ENCODE data around the gene ELN. TPM values are rescaled to one million over a fixed set of nuclear protein-coding genes. Genes with fewer than 3 reads are reported as not detected.

ELN gene
- total and polyA plus RNA-seq, 9 of the 15 experiments (the other 6 are each of a cell fraction or from before 2014, with no cell fraction given): 0.20 TPM; not detected in 8

GRCh38 chr7:74026903-74027682 lies 880 bp upstream of the ELN start:
- Histone ChIP-seq H3K9me1 (ENCODE audit: control insufficient read depth, insufficient read depth, low read length) (no peaks in the 10 kb centered on the region), H3K27me3 (ENCODE audit: control insufficient read depth in 2 of 2, insufficient read depth in 2 of 2, low read length in 2 of 2) (peaks cover 62 to 80% of the 10 kb centered on the region in 2 experiments), H3K9me3 (replicated peaks; ENCODE audit: control insufficient read depth, insufficient read depth, low read depth, low read length) (no peaks in the 10 kb centered on the region), H3K79me2 (ENCODE audit: control insufficient read depth, insufficient read depth, low read length) (no peaks in the 10 kb centered on the region), H3K4me3 (no peak overlapping the region), H3K4me1 (replicated peaks in 1 of 2; ENCODE audit: control insufficient read depth in 2 of 2, insufficient read depth in 2 of 2, low read length in 2 of 2) (peaks cover 0 to 19% of the 10 kb centered on the region in 2 experiments; a peak in 1 of 5 replicates), H3K9ac (ENCODE audit: insufficient read depth in 1 of 2, low read depth in 2 of 2, low read length in 2 of 2) (0 out of 4 replicates have a peak overlapping the region, but pooled peaks of 1 of the 2 experiments have one; percentile 10), H4K20me1 (replicated peaks; ENCODE audit: control insufficient read depth, insufficient read depth, low read length) (peaks cover 21% of the 10 kb centered on the region), H3K36me3 (ENCODE audit: control insufficient read depth, insufficient read depth, low read length) (no peaks in the 10 kb centered on the region), H2AFZ (ENCODE audit: low read depth, low read length) (no peak overlapping the region), H3K27ac (ENCODE audit: extremely low read depth, low read depth, low read length) (no peak overlapping the region), H3K4me2 (ENCODE audit: insufficient read depth, low read length) (no peak overlapping the region)
- BruUV-seq (replicated peaks): no TSS peak
- in situ Hi-C loops (cut with MboI) (no loop called here), intact Hi-C loops (cut with micrococcal nuclease) (loop anchor here (1.0 to 5.0 kb wide), 3 partner anchors 140 to 225 kb away; no protein-coding TSS in a partner anchor)
- DNase-seq (ENCODE audit: extremely low read depth in 1 of 4, low spot score in 3 of 4): peak; percentile 77 to 88 (median 85)
- peak; percentile 93 for ATAC-seq
- CTCF ChIA-PET (ENCODE audit: low intra/inter-chr PET ratio): interaction anchor here (0.8 to 1.9 kb wide), 3 partner anchors 161 to 421 kb away, joined by 3 to 16 read pairs (median 4); no protein-coding TSS in a partner anchor
- FAIRE-seq: peak; percentile 95
- POLR2A ChIA-PET: interaction anchor here (0.7 kb wide), 2 partner anchors 148 to 1453 kb away, joined by 3 read pairs; no protein-coding TSS in a partner anchor
- 10% methylated on average over 15 of the region's 18 CpGs for WGBS (ENCODE audit: insufficient coverage, low coverage, missing lambda C conversion rate)
- TF ChIP-seq KLF16 (IDR thresholded peaks at IDR 0.05): 0 out of 2 replicates have a peak, but pooled peaks have one; percentile 44
- TF ChIP-seq ARHGAP35 (IDR thresholded peaks at IDR 0.05; ENCODE audit: partially characterized antibody): no peak
- TF ChIP-seq STAT5A (IDR thresholded peaks at IDR 0.05; ENCODE audit: borderline replicate concordance, low read length): no peak
- peak; percentile 41; the same call in 1 of the 2 replicates for TF ChIP-seq MYC (IDR thresholded peaks at IDR 0.05; ENCODE audit: low read depth, low read length)
- no peak for TF ChIP-seq MYC (CRISPR knock-in tag; IDR thresholded peaks at IDR 0.05; ENCODE audit: borderline replicate concordance, low read depth)
- TF ChIP-seq MAZ (CRISPR knock-in tag; conservative IDR thresholded peaks at IDR 0.05 in 1 of 2, IDR thresholded peaks at IDR 0.05 in 1 of 2): peak in 1 of 2 experiments; percentile 24; a peak in 1 of 4 replicates
- TF ChIP-seq STAG1 (CRISPR knock-in tag; IDR thresholded peaks at IDR 0.05; ENCODE audit: borderline replicate concordance): peak; percentile 82
- TF ChIP-seq CTCF (IDR thresholded peaks at IDR 0.05 in 2 of 3, conservative IDR thresholded peaks at IDR 0.05 in 1 of 3; ENCODE audit: insufficient read depth in 2 of 3, low read depth in 1 of 3, low read length in 3 of 3): peak; percentile 91 to 97 (median 92)
- TF ChIP-seq ZKSCAN3 (CRISPR knock-in tag; IDR thresholded peaks at IDR 0.05): no peak
- TF ChIP-seq ZNF764 (CRISPR knock-in tag; IDR thresholded peaks at IDR 0.05; ENCODE audit: low read depth): 0 out of 2 replicates have a peak, but pooled peaks have one; percentile 71
- TF ChIP-seq RAD21 (CRISPR knock-in tag; conservative IDR thresholded peaks at IDR 0.05 in 1 of 2, IDR thresholded peaks at IDR 0.05 in 1 of 2): peak; percentile 63 to 79
- no peak for TF ChIP-seq CCNT2 (IDR thresholded peaks at IDR 0.05; ENCODE audit: borderline replicate concordance, extremely low read depth, insufficient read length, low read depth, low read length)
- no peak for TF ChIP-seq ZNF140 (CRISPR knock-in tag; IDR thresholded peaks at IDR 0.05)
- 0 out of 4 replicates have a peak, but pooled peaks of 1 of the 2 experiments have one; percentile 7 for TF ChIP-seq RCOR1 (IDR thresholded peaks at IDR 0.05; ENCODE audit: borderline replicate concordance in 1 of 2, low read depth in 2 of 2, low read length in 2 of 2)
- no peak for TF ChIP-seq PURB (CRISPR knock-in tag; IDR thresholded peaks at IDR 0.05; ENCODE audit: low read depth)
- TF ChIP-seq PATZ1 (CRISPR knock-in tag; IDR thresholded peaks at IDR 0.05; ENCODE audit: borderline replicate concordance): no peak
